ENCODE results near the gene PRICKLE3. TPM values are rescaled to one million over a fixed set of nuclear protein-coding genes. Genes with fewer than 3 reads are reported as not detected.

Gene PRICKLE3
- total and polyA plus RNA-seq, 2 of the 4 experiments (the other 2 are of a cell fraction), result 3.4 to 6.4 TPM

- Histone ChIP-seq H3K4me3 (ENCODE audit: insufficient read depth, low read depth, low read length) (no peak within 1 kb of the TSS), H2BK120ac (ENCODE audit: low read depth, low read length) (no peak within 1 kb of the TSS), H3K4me2 (ENCODE audit: low read depth, low read length) (no peak within 1 kb of the TSS; the same call in 1 of the 2 replicates), H3K79me1 (ENCODE audit: low read depth in 1 of 2, low read length in 2 of 2) (peaks cover 0 to 3% of the 10 kb centered on the region in 2 experiments; a peak in 1 of 4 replicates), H3K27ac (ENCODE audit: insufficient read depth, low read length) (no peak within 1 kb of the TSS), H2AFZ (replicated peaks; ENCODE audit: low read length, poor library complexity) (peak within 1 kb of the TSS; percentile 35), H3K23ac (ENCODE audit: low read depth, low read length) (no peak within 1 kb of the TSS), H2BK15ac (ENCODE audit: low read depth, low read length) (no peak within 1 kb of the TSS), H4K8ac (ENCODE audit: low read depth in 2 of 2, low read length in 2 of 2) (0 out of 4 replicates have a peak within 1 kb of the TSS, but pooled peaks of 1 of the 2 experiments have one; percentile 25), H3K4ac (ENCODE audit: low read depth, low read length) (no peak within 1 kb of the TSS), H3K36me3 (ENCODE audit: control insufficient read depth, insufficient read depth, low read length) (no peaks in the 10 kb centered on the region), H2AK5ac (ENCODE audit: low read depth, low read length) (no peak within 1 kb of the TSS), H3K9me1 (ENCODE audit: insufficient read depth, low read length) (no peaks in the 10 kb centered on the region), H3K27me3 (ENCODE audit: control insufficient read depth, insufficient read depth, low read length) (no peaks in the 10 kb centered on the region; the same call in 1 of the 2 replicates), H3K56ac (ENCODE audit: extremely low read depth, insufficient read depth, low read length) (no peak within 1 kb of the TSS), H2AK9ac (replicated peaks; ENCODE audit: low read depth, low read length, poor library complexity) (no peak within 1 kb of the TSS), H3K4me1 (ENCODE audit: control insufficient read depth, insufficient read depth, low read length) (no peaks in the 10 kb centered on the region), H3K14ac (replicated peaks; ENCODE audit: low read depth, low read length) (no peak within 1 kb of the TSS), H2BK20ac (ENCODE audit: low read depth, low read length) (no peak within 1 kb of the TSS), H4K20me1 (ENCODE audit: insufficient read depth, low read length) (no peaks in the 10 kb centered on the region), H3K9ac (ENCODE audit: low read depth, low read length) (no peak within 1 kb of the TSS), H4K91ac (ENCODE audit: insufficient read depth, low read depth, low read length) (no peak within 1 kb of the TSS), H4K5ac (ENCODE audit: low read depth, low read length) (no peak within 1 kb of the TSS), H3K18ac (ENCODE audit: low read depth, low read length) (no peak within 1 kb of the TSS), H2BK5ac (ENCODE audit: low read depth, low read length, poor library complexity, severe bottlenecking) (no peak within 1 kb of the TSS), H3K9me3 (ENCODE audit: control insufficient read depth, insufficient read depth, low read length) (peaks cover 3% of the 10 kb centered on the region; the same call in 1 of the 2 replicates)
- ATAC-seq (ENCODE audit: low read depth) (no peak), DNase-seq (no peak)
- dilution Hi-C loops (cut with HindIII; ENCODE audit: low sequenced_read_pairs, unreplicated experiment) (no loop called here), in situ Hi-C loops (cut with MboI; ENCODE audit: low sequenced_read_pairs) (no loop called here), intact Hi-C loops (cut with micrococcal nuclease) (no loop called here)
- TF ChIP-seq NFE2L2 (IDR thresholded peaks at IDR 0.05; ENCODE audit: low read depth, low read length) (no peak), SMC3 (IDR thresholded peaks at IDR 0.05; ENCODE audit: low read depth, low read length) (no peak), MAFK (IDR thresholded peaks at IDR 0.05; ENCODE audit: low read depth, low read length) (no peak)
- TF ChIP-seq, protein P1, sequence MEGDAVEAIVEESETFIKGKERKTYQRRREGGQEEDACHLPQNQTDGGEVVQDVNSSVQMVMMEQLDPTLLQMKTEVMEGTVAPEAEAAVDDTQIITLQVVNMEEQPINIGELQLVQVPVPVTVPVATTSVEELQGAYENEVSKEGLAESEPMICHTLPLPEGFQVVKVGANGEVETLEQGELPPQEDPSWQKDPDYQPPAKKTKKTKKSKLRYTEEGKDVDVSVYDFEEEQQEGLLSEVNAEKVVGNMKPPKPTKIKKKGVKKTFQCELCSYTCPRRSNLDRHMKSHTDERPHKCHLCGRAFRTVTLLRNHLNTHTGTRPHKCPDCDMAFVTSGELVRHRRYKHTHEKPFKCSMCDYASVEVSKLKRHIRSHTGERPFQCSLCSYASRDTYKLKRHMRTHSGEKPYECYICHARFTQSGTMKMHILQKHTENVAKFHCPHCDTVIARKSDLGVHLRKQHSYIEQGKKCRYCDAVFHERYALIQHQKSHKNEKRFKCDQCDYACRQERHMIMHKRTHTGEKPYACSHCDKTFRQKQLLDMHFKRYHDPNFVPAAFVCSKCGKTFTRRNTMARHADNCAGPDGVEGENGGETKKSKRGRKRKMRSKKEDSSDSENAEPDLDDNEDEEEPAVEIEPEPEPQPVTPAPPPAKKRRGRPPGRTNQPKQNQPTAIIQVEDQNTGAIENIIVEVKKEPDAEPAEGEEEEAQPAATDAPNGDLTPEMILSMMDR (conservative IDR thresholded peaks at IDR 0.05; ENCODE audit: low read depth, low read length), result no peak
- no CpG with 5 or more reads among the region's 9 CpGs for WGBS, 2 experiments (ENCODE audit: extremely low coverage in 2 of 2, insufficient read length in 1 of 2)
- ChIA-PET POLR2A (ENCODE audit: unreplicated experiment) (no interaction called here), CTCF (no interaction called here)
- BruUV-seq (replicated peaks), result no TSS peak
Observed at GRCh38 chrX:49233176-49233575, 47.0 kb upstream of the PRICKLE3 start, which contains the start of gene CACNA1F. TSS of gene CACNA1F (minus strand) at chrX:49233340. CDS start at chrX:49233309, 31 bp downstream.
